Activated CD4-positive, alpha-beta T cell treated with anti-CD3 and anti-CD28 coated beads, Interleukin-2, amount 10 ng/mL, durations not matched to agents 7 days and 5 days (primary cell): ENCODE data around the gene NT5DC4. TPM values are rescaled to one million over a fixed set of nuclear protein-coding genes. Genes with fewer than 3 reads are reported as not detected.

Source experiments
- CTCF ChIA-PET: fragments of 350-600 bp; sonication (Branson Sonifier 250); formaldehyde crosslinking; loops from one replicate; lab custom pipeline; 2021; ENCODE audit warnings: antibody characterized with exemption; lab: Charles Lee
- POLR2A ChIA-PET: fragments of 350-600 bp; sonication (Branson Sonifier 250); formaldehyde crosslinking; loops from one replicate; lab custom pipeline; 2021; ENCODE audit warnings: antibody characterized with exemption; lab: Charles Lee
- DNase-seq: peaks from one replicate; pipeline ENCODE4 v3.0.0-alpha.2; 2020
- H3K27ac Mint-ChIP-seq: one replicate; pipeline ENCODE4 v1.8.0; 2021; ENCODE audit warnings: mild to moderate bottlenecking, moderate library complexity, mixed read lengths
- H3K27me3 Mint-ChIP-seq: one replicate; pipeline ENCODE4 v1.8.0; 2021; ENCODE audit warnings: mixed read lengths
- H3K36me3 Mint-ChIP-seq: one replicate; pipeline ENCODE4 v1.8.0; 2021; ENCODE audit warnings: low read depth, mixed read lengths
- H3K4me1 Mint-ChIP-seq: one replicate; pipeline ENCODE4 v1.8.0; 2021; ENCODE audit warnings: mixed read lengths
- H3K4me3 Mint-ChIP-seq: one replicate; pipeline ENCODE4 v1.8.0; 2021; ENCODE audit warnings: mild to moderate bottlenecking, moderate library complexity, mixed read lengths
- H3K9me3 Mint-ChIP-seq: one replicate; pipeline ENCODE4 v1.8.0; 2021; ENCODE audit warnings: mixed read lengths
- total RNA-seq, 2 experiments: library from RNA; stranded (reverse); gene quantifications; one replicate each; pipeline ENCODE4 v1.2.3, GENCODE V29; 2021

NT5DC4 gene
- total RNA-seq: not detected

- DNase-seq: no peak
- peaks cover 13% of the 10 kb centered on the region for H3K27me3 Mint-ChIP-seq
- peaks cover 4% of the 10 kb centered on the region for H3K9me3 Mint-ChIP-seq
- H3K4me3 Mint-ChIP-seq: no peak within 1 kb of the TSS
- no peaks in the 10 kb centered on the region for H3K36me3 Mint-ChIP-seq
- H3K27ac Mint-ChIP-seq: peak within 1 kb of the TSS; percentile 66
- CTCF ChIA-PET: no interaction called here
- H3K4me1 Mint-ChIP-seq: peaks cover under 1% of the 10 kb centered on the region
- POLR2A ChIA-PET: interaction anchor here (0.5 kb wide), 1 partner anchor 127 kb away, joined by 3 read pairs; no protein-coding TSS in a partner anchor
These were observed at the start of gene NT5DC4 for GRCh38 chr2:112720785-112721184. Gene NT5DC4 (plus strand): TSS chr2:112721020. CDS start chr2:112721080, 60 bp downstream.

GRCh38 chr2:112671801-112672200, 49.0 kb upstream of the NT5DC4 start:
- Mint-ChIP-seq H3K27me3 (no peaks in the 10 kb centered on the region), H3K27ac (no peak overlapping the region), H3K4me3 (no peak overlapping the region), H3K4me1 (peaks cover 11% of the 10 kb centered on the region), H3K36me3 (peaks cover 6% of the 10 kb centered on the region), H3K9me3 (no peaks in the 10 kb centered on the region)
- no peak for DNase-seq
- ChIA-PET POLR2A (no interaction called here), CTCF (interaction anchor here (0.8 to 1.2 kb wide), 3 partner anchors 12 to 53 kb away, joined by 3 to 4 read pairs (median 3); no protein-coding TSS in a partner anchor)

- Mint-ChIP-seq H3K27ac (no peak overlapping the region), H3K4me3 (no peak overlapping the region), H3K4me1 (peaks cover 11% of the 10 kb centered on the region), H3K9me3 (no peaks in the 10 kb centered on the region), H3K36me3 (peaks cover 4% of the 10 kb centered on the region), H3K27me3 (no peaks in the 10 kb centered on the region)
- DNase-seq: no peak
- CTCF ChIA-PET: interaction anchor here (1.0 to 2.0 kb wide), 3 partner anchors 12 to 54 kb away, joined by 3 to 4 read pairs (median 4); no protein-coding TSS in a partner anchor
- POLR2A ChIA-PET: no interaction called here
These were observed 47.8 kb upstream of the NT5DC4 start for GRCh38 chr2:112673008-112673407.

GRCh38 chr2:112674229-112674628, 46.6 kb upstream of the NT5DC4 start:
- no peak overlapping the region for H3K4me3 Mint-ChIP-seq
- peaks cover 11% of the 10 kb centered on the region for H3K4me1 Mint-ChIP-seq
- ChIA-PET POLR2A (interaction anchor here (0.6 kb wide), 1 partner anchor 402 kb away, joined by 3 read pairs; no protein-coding TSS in a partner anchor), CTCF (interaction anchor here (0.8 to 2.0 kb wide), 4 partner anchors 11 to 29 kb away, joined by 3 to 4 read pairs (median 4); no protein-coding TSS in a partner anchor)
- no peaks in the 10 kb centered on the region for H3K27me3 Mint-ChIP-seq
- H3K9me3 Mint-ChIP-seq: no peaks in the 10 kb centered on the region
- no peak overlapping the region for H3K27ac Mint-ChIP-seq
- peaks cover 4% of the 10 kb centered on the region for H3K36me3 Mint-ChIP-seq
- no peak for DNase-seq

GRCh38 chr2:112679484-112679883, 41.3 kb upstream of the NT5DC4 start:
- no peaks in the 10 kb centered on the region for H3K27me3 Mint-ChIP-seq
- H3K9me3 Mint-ChIP-seq: no peaks in the 10 kb centered on the region
- CTCF ChIA-PET: interaction anchor here (1.0 to 1.7 kb wide), 3 partner anchors 12 to 32 kb away, joined by 3 to 4 read pairs (median 3); no protein-coding TSS in a partner anchor
- DNase-seq: no peak
- no peak overlapping the region for H3K27ac Mint-ChIP-seq
- no peak overlapping the region for H3K4me3 Mint-ChIP-seq
- H3K4me1 Mint-ChIP-seq: peaks cover 17% of the 10 kb centered on the region
- POLR2A ChIA-PET: interaction anchor here (0.6 kb wide), 1 partner anchor 47 kb away, joined by 3 read pairs; no protein-coding TSS in a partner anchor
- H3K36me3 Mint-ChIP-seq: no peaks in the 10 kb centered on the region

- DNase-seq: no peak
- no peak overlapping the region for H3K4me3 Mint-ChIP-seq
These were observed 40.1 kb upstream of the NT5DC4 start for GRCh38 chr2:112680666-112681101.

GRCh38 chr2:112682101-112682500, 38.7 kb upstream of the NT5DC4 start:
- no peaks in the 10 kb centered on the region for H3K27me3 Mint-ChIP-seq
- no peak overlapping the region for H3K27ac Mint-ChIP-seq
- H3K9me3 Mint-ChIP-seq: no peaks in the 10 kb centered on the region
- no peaks in the 10 kb centered on the region for H3K36me3 Mint-ChIP-seq
- no peak overlapping the region for H3K4me3 Mint-ChIP-seq
- peaks cover 28% of the 10 kb centered on the region for H3K4me1 Mint-ChIP-seq
- ChIA-PET POLR2A (no interaction called here), CTCF (interaction anchor here (0.6 to 1.6 kb wide), 6 partner anchors 8 to 416 kb away, joined by 3 to 4 read pairs (median 3); no protein-coding TSS in a partner anchor)
- no peak for DNase-seq

More at GRCh38 chr2:112680666-112681101, 40.1 kb upstream of the NT5DC4 start:
- H3K9me3 Mint-ChIP-seq: no peaks in the 10 kb centered on the region
- no peak overlapping the region for H3K27ac Mint-ChIP-seq
- H3K36me3 Mint-ChIP-seq: no peaks in the 10 kb centered on the region
- POLR2A ChIA-PET: no interaction called here
- peaks cover 22% of the 10 kb centered on the region for H3K4me1 Mint-ChIP-seq
- no peaks in the 10 kb centered on the region for H3K27me3 Mint-ChIP-seq
- CTCF ChIA-PET: interaction anchor here (1.0 to 1.5 kb wide), 2 partner anchors 9 to 25 kb away, joined by 3 read pairs; no protein-coding TSS in a partner anchor

GRCh38 chr2:112683550-112684414, 37.0 kb upstream of the NT5DC4 start:
- no peak overlapping the region for H3K27ac Mint-ChIP-seq
- H3K36me3 Mint-ChIP-seq: no peaks in the 10 kb centered on the region
- DNase-seq: no peak
- no peaks in the 10 kb centered on the region for H3K9me3 Mint-ChIP-seq
- POLR2A ChIA-PET: no interaction called here
- H3K4me3 Mint-ChIP-seq: no peak overlapping the region
- H3K4me1 Mint-ChIP-seq: peaks cover 28% of the 10 kb centered on the region
- CTCF ChIA-PET: interaction anchor here (0.9 to 3.6 kb wide), 6 partner anchors 9 to 58 kb away, joined by 3 to 10 read pairs (median 6); no protein-coding TSS in a partner anchor
- no peaks in the 10 kb centered on the region for H3K27me3 Mint-ChIP-seq

GRCh38 chr2:112684415-112684775, 36.4 kb upstream of the NT5DC4 start:
- ChIA-PET CTCF (interaction anchor here (1.2 to 3.6 kb wide), 8 partner anchors 8 to 60 kb away, joined by 3 to 10 read pairs (median 4); no protein-coding TSS in a partner anchor), POLR2A (no interaction called here)
- Mint-ChIP-seq H3K4me3 (no peak overlapping the region), H3K36me3 (no peaks in the 10 kb centered on the region), H3K27me3 (no peaks in the 10 kb centered on the region), H3K27ac (no peak overlapping the region), H3K9me3 (no peaks in the 10 kb centered on the region), H3K4me1 (peaks cover 28% of the 10 kb centered on the region)
- no peak for DNase-seq

- no peak overlapping the region for H3K4me3 Mint-ChIP-seq
These were observed 35.4 kb upstream of the NT5DC4 start for GRCh38 chr2:112685271-112685884.

GRCh38 chr2:112686348-112687217, 34.2 kb upstream of the NT5DC4 start:
- DNase-seq: no peak
- H3K27me3 Mint-ChIP-seq: no peaks in the 10 kb centered on the region
- POLR2A ChIA-PET: no interaction called here
- peak overlapping the region; percentile 13 for H3K27ac Mint-ChIP-seq
- CTCF ChIA-PET: interaction anchor here (0.9 to 3.6 kb wide), 7 partner anchors 10 to 61 kb away, joined by 3 to 10 read pairs (median 4); no protein-coding TSS in a partner anchor
- H3K4me1 Mint-ChIP-seq: peaks cover 37% of the 10 kb centered on the region
- H3K4me3 Mint-ChIP-seq: no peak overlapping the region
- H3K36me3 Mint-ChIP-seq: no peaks in the 10 kb centered on the region
- H3K9me3 Mint-ChIP-seq: no peaks in the 10 kb centered on the region

More at GRCh38 chr2:112685271-112685884, 35.4 kb upstream of the NT5DC4 start:
- H3K27me3 Mint-ChIP-seq: no peaks in the 10 kb centered on the region
- no peaks in the 10 kb centered on the region for H3K36me3 Mint-ChIP-seq
- CTCF ChIA-PET: interaction anchor here (0.5 to 3.6 kb wide), 14 partner anchors 9 to 100 kb away, joined by 3 to 10 read pairs (median 4); no protein-coding TSS in a partner anchor
- peaks cover 29% of the 10 kb centered on the region for H3K4me1 Mint-ChIP-seq
- POLR2A ChIA-PET: no interaction called here
- no peaks in the 10 kb centered on the region for H3K9me3 Mint-ChIP-seq
- no peak overlapping the region for H3K27ac Mint-ChIP-seq
- no peak for DNase-seq
